ENCODE measurements around the gene GPR132. TPM values are rescaled to one million over a fixed set of nuclear protein-coding genes. Genes with fewer than 3 reads are reported as not detected.

GPR132 gene
- total and polyA plus RNA-seq, 2 donors (not counting 1 experiment from before 2014, with no cell fraction given): 38.6 to 54.5 TPM

- WGBS (ENCODE audit: insufficient coverage): 63% methylated on average over 15 of the region's 15 CpGs
- Histone ChIP-seq H3K9ac (ENCODE audit: low read length) (no peak overlapping the region), H4K20me1 (ENCODE audit: control insufficient read depth, insufficient read depth, low read length, poor library complexity, severe bottlenecking) (no peaks in the 10 kb centered on the region), H3K9me3 (ENCODE audit: control extremely low read depth in 1 of 3, control insufficient read depth in 2 of 3, insufficient read depth in 1 of 3, low read length in 2 of 3) (peaks cover 0 to 5% (median 0%) of the 10 kb centered on the region in 3 donors), H2AFZ (ENCODE audit: insufficient read depth, low read depth, low read length, poor library complexity, severe bottlenecking) (no peak overlapping the region), H3K27me3 (replicated peaks in 1 of 4; ENCODE audit: control extremely low read depth in 1 of 4, control insufficient read depth in 3 of 4, insufficient read depth in 4 of 4, low read length in 3 of 4) (no peaks in the 10 kb centered on the region), H3K36me3 (replicated peaks in 1 of 2; ENCODE audit: control extremely low read depth in 1 of 2, control insufficient read depth in 1 of 2, extremely low read depth in 1 of 2, insufficient read depth in 2 of 2, low read length in 1 of 2) (no peaks in the 10 kb centered on the region), H3K4me3 (ENCODE audit: control extremely low read depth in 1 of 5, extremely low read depth in 1 of 5, insufficient read depth in 1 of 5, low read depth in 2 of 5, low read length in 4 of 5) (no peak overlapping the region), H3K4me2 (replicated peaks; ENCODE audit: low read depth, low read length, poor library complexity, severe bottlenecking) (peak overlapping the region; percentile 43), H3K27ac (ENCODE audit: low read length in 2 of 2) (no peak overlapping the region), H3K79me2 (ENCODE audit: control insufficient read depth, insufficient read depth, low read length) (peaks cover 62% of the 10 kb centered on the region), H3K4me1 (ENCODE audit: control insufficient read depth in 2 of 2, insufficient read depth in 2 of 2, low read length in 2 of 2) (peaks cover 49 to 58% of the 10 kb centered on the region in 2 donors)
- DNase-seq: peak; percentile 39
- peaks cover 51% of the 10 kb centered on the region for H3K4me1 Mint-ChIP-seq
- H3K27me3 Mint-ChIP-seq: no peaks in the 10 kb centered on the region
- H3K4me3 Mint-ChIP-seq: no peak overlapping the region
- TF ChIP-seq CTCF (IDR thresholded peaks at IDR 0.05) (no peak), EZH2 (IDR thresholded peaks at IDR 0.05; ENCODE audit: borderline replicate concordance, insufficient read depth, low read depth, low read length, poor library complexity, severe bottlenecking) (no peak)
- ChIA-PET CTCF (interaction anchor here (0.5 to 6.9 kb wide), 6 partner anchors 10 to 246 kb away, joined by 3 to 97 read pairs (median 6); partner anchors contain the start of gene GPR132), POLR2A (interaction anchor here (0.7 to 1.5 kb wide), 4 partner anchors 9 to 15 kb away, joined by 3 to 9 read pairs (median 6); partner anchors contain the start of gene GPR132)
- no peaks in the 10 kb centered on the region for H3K9me3 Mint-ChIP-seq (ENCODE audit: insufficient read depth)
- ATAC-seq (ENCODE audit: low read depth): no peak
- intact Hi-C loops (cut with micrococcal nuclease): loop anchor here (1.0 kb wide), 1 partner anchor 9 kb away; the partner anchor contains the start of gene GPR132
- no peak overlapping the region for H3K27ac Mint-ChIP-seq
Observed at GRCh38 chr14:105074601-105075053, 9.4 kb upstream of the GPR132 start.
